Effector CD4-positive, alpha-beta T cell (primary cell): ENCODE data around the gene KCNT2.
"Not testable (repeated sequence)": the region's sequence is repeated elsewhere in the genome, so short reads cannot be mapped to it uniquely, and the experiment has no call there.

Experiments
- DNase-seq: peaks from one replicate; pipeline ENCODE4 v3.0.0-alpha.2; 2020

Gene KCNT2

DNA sequence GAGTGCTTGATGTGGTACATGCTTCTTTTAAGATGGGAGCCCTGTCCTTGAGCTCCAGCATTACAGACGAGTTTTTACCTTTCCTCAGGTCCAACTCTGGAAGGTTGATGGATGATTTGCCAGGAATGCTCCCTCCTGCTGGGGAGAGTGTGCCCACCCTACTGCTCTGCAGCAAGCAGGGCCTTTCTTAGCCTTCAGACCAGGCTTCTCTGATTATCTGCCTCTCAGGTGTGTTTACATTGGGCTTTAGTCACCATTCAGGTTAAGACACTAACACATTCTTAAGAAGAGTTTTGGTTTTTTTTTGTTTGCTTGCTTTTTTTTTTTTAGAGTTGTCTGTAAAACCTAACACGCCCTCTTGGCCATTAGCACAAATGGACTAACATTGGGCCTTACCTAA lies 301.8 kb downstream of the KCNT2 start:
- DNase-seq = no peak

- no peak for DNase-seq
Observed at GRCh38 chr1:196305216-196305615, 303.0 kb downstream of the KCNT2 start.

GRCh38 chr1:196302981-196303380 lies 305.3 kb downstream of the KCNT2 start:
- no peak for DNase-seq

- no peak for DNase-seq
Observed at GRCh38 chr1:196302420-196302819, 305.8 kb downstream of the KCNT2 start.

DNA sequence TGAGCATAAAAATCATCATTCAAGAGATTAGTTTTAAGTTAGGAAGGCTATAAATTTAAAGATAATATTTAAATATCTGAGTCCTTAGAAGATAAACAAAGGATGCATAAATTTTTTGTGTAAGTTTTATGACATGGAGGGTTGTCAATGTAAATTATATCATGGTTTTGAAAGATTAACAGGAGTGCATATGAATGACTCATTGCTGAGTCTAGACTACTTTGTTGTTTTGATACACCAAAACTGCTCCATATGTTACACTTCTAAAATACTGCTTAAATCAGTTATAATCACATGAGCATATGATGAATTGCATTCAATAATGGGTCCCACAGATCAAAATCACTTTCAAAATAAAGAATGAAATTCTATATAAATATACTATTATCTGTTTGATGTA lies 312.5 kb downstream of the KCNT2 start:
- no peak for DNase-seq

DNA sequence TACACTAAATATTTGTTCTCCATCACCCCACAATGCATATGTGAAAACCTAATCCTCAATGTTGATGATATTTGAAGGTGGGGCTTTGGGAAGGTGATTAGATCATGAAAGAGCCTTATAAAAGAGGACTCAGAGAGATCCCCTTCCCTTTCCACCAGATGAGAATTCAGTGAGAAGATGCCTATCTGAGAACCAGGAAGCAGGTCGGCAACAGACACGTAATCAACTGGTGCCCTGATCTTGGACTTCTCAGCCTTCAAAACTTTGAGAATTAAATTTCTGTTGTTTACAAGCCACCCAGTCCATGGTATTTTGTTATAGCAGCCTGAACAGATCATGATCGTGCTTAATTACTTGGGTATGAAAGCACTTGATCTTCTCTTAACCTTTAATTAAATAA lies 329.4 kb downstream of the KCNT2 start:
- no peak for DNase-seq

GRCh38 chr1:196277860-196278259 lies 330.4 kb downstream of the KCNT2 start:
- DNase-seq = no peak

GRCh38 chr1:196271212-196271947 lies 336.9 kb downstream of the KCNT2 start:
- DNase-seq = no peak

DNA sequence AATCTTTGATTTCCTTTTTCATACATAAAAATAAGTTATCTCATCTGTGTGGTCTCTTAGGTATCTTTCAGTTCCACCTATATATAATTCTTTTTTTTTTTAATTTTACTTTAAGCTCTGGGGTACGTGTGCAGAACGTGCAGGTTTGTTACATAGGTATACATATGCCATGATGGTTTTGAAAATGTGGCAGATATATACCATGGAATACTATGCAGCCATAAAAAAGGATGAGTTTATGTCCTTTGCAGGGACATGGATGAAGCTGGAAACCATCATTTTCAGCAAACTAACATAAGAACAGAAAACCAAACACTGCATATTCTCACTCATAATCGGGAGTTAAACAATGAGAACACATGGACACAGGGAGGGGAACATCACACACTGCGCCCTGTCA lies 345.2 kb downstream of the KCNT2 start:
- DNase-seq = not testable (repeated sequence)

DNA sequence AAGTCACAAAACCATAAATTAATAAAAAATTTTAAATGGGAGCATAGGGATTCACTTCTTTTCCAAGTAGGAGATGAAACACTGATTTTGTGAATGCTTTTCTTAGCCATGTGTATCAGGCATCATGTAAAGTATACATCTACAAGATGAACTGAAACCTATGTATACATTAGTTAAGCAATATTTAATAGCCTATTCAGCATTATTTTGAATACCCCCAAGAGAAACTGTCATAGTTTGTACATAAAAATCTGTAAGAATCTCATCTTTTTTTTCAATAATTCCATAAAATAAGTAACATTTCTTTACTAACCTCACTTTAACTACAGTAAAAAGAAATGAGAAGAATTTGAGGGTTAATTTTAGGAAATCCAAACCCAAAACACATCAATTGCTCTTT lies 348.0 kb downstream of the KCNT2 start:
- DNase-seq = no peak

DNA sequence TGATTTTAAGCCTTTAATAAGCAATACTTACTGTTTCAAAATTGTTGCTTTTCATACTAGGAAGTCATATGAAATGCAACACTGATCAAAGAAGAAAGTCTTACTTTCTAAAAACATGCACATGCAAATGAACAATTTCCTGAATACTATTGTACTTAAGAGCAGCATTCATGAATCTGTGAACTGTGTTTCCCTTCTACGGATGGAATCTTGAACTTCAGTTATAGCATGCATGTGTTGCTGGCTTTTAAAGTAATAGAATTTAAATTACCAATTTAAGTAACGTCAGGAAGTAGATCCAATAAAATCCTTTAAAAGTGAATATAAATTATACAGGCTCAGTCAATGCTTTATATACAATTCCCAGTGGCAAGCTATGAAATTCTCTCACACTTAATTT lies 348.9 kb downstream of the KCNT2 start:
- DNase-seq = no peak

DNA sequence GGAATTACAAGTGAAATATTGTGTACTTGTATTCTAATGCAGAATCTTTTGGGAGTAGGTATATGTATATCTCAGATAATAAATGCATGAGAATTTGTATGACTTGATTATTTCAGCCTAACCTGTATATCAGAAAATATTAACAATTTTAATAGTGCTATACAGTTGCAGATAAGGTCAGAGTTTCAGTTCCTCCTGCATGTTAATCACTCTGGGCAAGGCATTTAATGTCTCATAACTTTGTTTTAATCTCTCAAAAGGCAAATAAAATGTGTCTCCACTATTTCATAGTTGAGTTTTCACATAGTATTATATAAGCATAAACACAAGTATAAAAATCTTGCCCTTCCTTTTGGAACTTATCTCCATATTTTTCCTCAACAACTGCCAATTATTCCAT lies 352.5 kb downstream of the KCNT2 start:
- no peak for DNase-seq

- DNase-seq = no peak
Observed at GRCh38 chr1:196229546-196229945, 378.7 kb downstream of the KCNT2 start.

DNA sequence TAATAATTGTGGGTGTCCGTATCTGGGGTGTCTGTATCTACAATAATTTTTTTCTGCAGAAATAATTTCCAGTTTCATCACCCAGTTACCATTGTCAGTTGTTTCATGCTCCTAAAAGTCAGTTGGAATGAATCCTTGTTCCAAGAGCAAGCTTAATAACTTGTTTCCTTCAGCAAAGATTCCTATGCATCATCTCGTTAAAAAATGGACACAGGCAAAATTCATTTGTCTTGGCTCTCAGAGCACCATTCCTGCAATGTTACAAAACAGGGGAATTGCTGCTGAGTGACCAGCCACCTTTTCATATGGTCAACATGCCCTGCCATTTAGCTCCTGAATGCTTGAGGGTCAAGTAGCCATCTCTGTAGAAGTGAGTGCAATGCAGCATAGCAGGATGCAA lies 393.4 kb downstream of the KCNT2 start:
- DNase-seq = no peak

- DNase-seq = no peak
Observed at GRCh38 chr1:196209983-196210382, 398.3 kb downstream of the KCNT2 start.

- no peak for DNase-seq
Observed at GRCh38 chr1:196209265-196209664, 399.0 kb downstream of the KCNT2 start.

- no peak for DNase-seq
Observed at GRCh38 chr1:196207612-196208217, 400.5 kb downstream of the KCNT2 start.

DNA sequence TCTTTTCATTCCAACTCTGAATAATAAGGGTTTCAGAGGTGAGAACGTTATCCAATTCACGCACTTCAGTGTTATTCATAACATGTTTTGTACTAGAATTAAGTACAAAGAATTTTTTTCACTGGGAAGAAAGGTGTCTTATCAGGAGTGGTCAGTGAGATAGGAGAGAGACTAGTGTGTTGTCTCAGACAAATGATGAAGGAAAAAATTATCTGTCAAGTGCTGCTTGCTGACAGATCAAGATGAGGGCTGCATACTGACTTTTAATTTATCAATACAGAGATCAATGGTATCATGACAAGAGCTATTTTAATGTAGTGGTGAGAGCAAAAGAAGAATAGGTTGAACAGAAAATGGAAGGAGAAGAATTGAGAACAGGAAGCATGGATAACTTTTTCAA lies 402.4 kb downstream of the KCNT2 start:
- no peak for DNase-seq

- DNase-seq = no peak
Observed at GRCh38 chr1:196196486-196196885, 411.8 kb downstream of the KCNT2 start.

DNA sequence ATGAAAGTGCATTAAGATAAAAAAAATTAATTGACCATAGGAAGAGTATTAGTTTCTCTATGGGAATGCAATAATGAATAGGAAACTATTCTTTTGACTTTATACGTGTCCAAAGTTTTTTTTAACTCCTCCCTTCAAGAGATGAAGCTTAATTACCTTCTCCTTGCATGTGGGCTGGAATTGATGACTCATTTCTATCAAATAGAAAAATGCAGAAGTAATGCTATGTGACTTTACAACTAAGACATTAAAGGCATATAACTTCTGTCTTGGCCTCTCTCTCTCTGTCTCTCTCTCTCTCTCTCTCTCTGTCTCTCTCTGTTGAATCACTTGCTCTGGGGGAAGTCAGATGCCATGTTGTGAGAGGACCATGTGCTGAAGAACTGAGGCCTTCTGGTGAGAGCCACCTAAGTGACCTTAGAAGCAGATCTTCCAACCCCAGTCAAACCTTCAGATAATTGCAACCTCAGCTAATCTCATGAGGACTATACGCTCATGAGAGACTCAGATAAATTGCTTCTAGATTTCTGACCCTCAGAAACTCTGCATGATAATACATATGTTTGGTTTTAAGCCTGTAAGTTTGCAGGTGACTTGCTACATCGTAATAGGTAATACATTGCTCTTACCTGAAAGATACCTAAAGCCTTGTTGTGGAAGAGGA lies 414.2 kb downstream of the KCNT2 start:
- no peak for DNase-seq

GRCh38 chr1:196183941-196184340 lies 424.3 kb downstream of the KCNT2 start:
- DNase-seq = no peak

DNA sequence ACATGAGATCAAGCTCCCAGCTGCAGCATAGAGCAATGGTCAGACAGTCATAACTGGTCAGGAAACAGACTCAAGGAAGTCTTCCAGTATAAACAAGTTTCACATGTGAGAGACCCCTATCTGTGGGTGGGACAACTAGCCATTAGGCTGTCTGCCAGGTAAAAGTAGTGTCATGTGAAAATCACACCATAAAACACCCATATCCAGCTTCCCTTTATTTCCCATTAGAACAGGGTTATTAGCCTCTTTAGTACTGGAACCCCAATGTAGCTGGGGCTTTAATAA lies 426.7 kb downstream of the KCNT2 start:
- DNase-seq = no peak

DNA sequence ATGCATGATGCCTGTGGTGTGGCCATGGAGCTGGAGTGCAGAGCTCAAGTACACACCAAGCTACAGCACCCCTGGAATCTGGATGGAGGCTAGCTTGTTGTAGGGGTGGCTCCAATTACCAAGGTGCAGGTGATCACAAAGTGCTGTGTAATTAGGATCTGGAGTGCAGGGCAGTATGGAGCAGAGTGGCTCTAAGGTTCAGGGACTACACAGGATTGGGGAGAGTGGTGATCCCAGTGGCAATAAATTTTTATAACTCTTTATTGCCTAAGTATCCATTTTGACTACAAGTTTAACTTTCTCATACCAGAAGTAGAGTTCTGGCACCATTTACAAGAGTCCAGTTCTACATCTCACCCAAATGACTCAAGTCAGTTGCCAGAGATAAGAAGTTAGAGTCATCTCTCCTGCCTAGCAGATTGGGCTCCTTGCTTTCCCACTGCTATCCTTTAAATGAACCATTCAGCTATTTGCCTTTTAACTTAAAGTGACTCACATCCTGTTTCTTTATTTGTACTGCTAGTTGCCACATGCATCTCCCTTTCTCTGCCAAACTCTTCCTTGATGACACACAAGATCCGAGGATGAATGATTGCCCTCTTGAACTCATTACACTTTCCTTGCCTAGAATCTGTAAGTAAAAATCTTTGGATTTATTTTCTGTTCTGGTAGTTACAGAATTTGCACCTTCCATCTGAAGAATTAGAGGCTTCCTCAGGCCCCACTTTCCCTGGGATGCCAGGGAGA lies 427.2 kb downstream of the KCNT2 start:
- DNase-seq = no peak
